Mesendoderm (in vitro differentiated cells): ENCODE measurements around the gene TNS3.
"Not testable (repeated sequence)": the region's sequence is repeated elsewhere in the genome, so short reads cannot be mapped to it uniquely, and the experiment has no call there.

Experiments
- DNase-seq: peaks from one replicate; pipeline ENCODE4 v3.0.0; 2013
- H2AK5ac ChIP-seq: 2 replicates; pipeline ENCODE4 v1.6.1; 2013; ENCODE audit warnings: low read length, inconsistent platforms
- H2BK120ac ChIP-seq: 2 replicates; pipeline ENCODE4 v1.6.1; 2013; ENCODE audit warnings: low read depth, mild to moderate bottlenecking, low read length, moderate library complexity, mixed read lengths
- H2BK15ac ChIP-seq: replicated peaks from 2 replicates; pipeline ENCODE4 v1.6.1; 2013; ENCODE audit warnings: low read depth, mild to moderate bottlenecking, moderate library complexity
- H2BK5ac ChIP-seq: 2 replicates; pipeline ENCODE4 v1.6.1; 2013; ENCODE audit warnings: low read length, inconsistent platforms
- H3K18ac ChIP-seq: 2 replicates; pipeline ENCODE4 v1.6.1; 2013; ENCODE audit warnings: mild to moderate bottlenecking, low read length, mixed read lengths
- H3K23ac ChIP-seq: one replicate; pipeline ENCODE4 v1.6.1; 2013; ENCODE audit warnings: low read length
- H3K27ac ChIP-seq: 2 replicates; pipeline ENCODE4 v1.5.1; 2013; ENCODE audit warnings: low read depth, mild to moderate bottlenecking, inconsistent platforms, low read length, moderate library complexity
- H3K27me3 ChIP-seq: 2 replicates; pipeline ENCODE4 v1.6.1; 2013; ENCODE audit warnings: low read length, control low read depth, mild to moderate bottlenecking, inconsistent platforms; ENCODE audit not compliant: insufficient read depth, poor library complexity
- H3K36me3 ChIP-seq: 2 replicates; pipeline ENCODE4 v1.6.1; 2013; ENCODE audit warnings: low read length, inconsistent platforms; ENCODE audit not compliant: control insufficient read depth, insufficient read depth
- H3K4ac ChIP-seq: one replicate; pipeline ENCODE4 v1.6.1; 2013; ENCODE audit warnings: low read depth, mild to moderate bottlenecking, low read length, moderate library complexity
- H3K4me1 ChIP-seq: 2 replicates; pipeline ENCODE4 v1.6.1; 2013; ENCODE audit warnings: low read depth, low read length, inconsistent platforms; ENCODE audit not compliant: control insufficient read depth
- H3K4me2 ChIP-seq: 2 replicates; pipeline ENCODE4 v1.6.1; 2013; ENCODE audit warnings: low read length
- H3K4me3 ChIP-seq: 2 replicates; pipeline ENCODE4 v1.5.1; 2013; ENCODE audit warnings: mild to moderate bottlenecking, low read length
- H3K56ac ChIP-seq: one replicate; pipeline ENCODE4 v1.6.1; 2013; ENCODE audit warnings: low read length
- H3K79me1 ChIP-seq: 2 replicates; pipeline ENCODE4 v1.6.1; 2013; ENCODE audit warnings: low read length, inconsistent platforms
- H3K79me2 ChIP-seq: 2 replicates; pipeline ENCODE4 v1.6.1; 2013; ENCODE audit warnings: mild to moderate bottlenecking, low read length; ENCODE audit not compliant: control insufficient read depth, insufficient read depth
- H3K9ac ChIP-seq: 2 replicates; pipeline ENCODE4 v1.6.1; 2013; ENCODE audit warnings: low read length, inconsistent platforms
- H4K5ac ChIP-seq: one replicate; pipeline ENCODE4 v1.6.1; 2013; ENCODE audit warnings: low read length
- H4K8ac ChIP-seq: one replicate; pipeline ENCODE4 v1.6.1; 2013; ENCODE audit warnings: low read depth, mild to moderate bottlenecking, control low read depth, low read length, moderate library complexity
- WGBS: extraction: QIAGEN DNeasy Blood & Tissue Kit; methylation state at CpG from one replicate; pipeline ENCODE4 v1.1.7; 2013; ENCODE audit warnings: low lambda C conversion rate, missing lambda C conversion rate; ENCODE audit not compliant: insufficient coverage; ENCODE audit errors: extremely low coverage; 5-methylcytosine and 5-hydroxymethylcytosine counted together

The TNS3 gene

DNA sequence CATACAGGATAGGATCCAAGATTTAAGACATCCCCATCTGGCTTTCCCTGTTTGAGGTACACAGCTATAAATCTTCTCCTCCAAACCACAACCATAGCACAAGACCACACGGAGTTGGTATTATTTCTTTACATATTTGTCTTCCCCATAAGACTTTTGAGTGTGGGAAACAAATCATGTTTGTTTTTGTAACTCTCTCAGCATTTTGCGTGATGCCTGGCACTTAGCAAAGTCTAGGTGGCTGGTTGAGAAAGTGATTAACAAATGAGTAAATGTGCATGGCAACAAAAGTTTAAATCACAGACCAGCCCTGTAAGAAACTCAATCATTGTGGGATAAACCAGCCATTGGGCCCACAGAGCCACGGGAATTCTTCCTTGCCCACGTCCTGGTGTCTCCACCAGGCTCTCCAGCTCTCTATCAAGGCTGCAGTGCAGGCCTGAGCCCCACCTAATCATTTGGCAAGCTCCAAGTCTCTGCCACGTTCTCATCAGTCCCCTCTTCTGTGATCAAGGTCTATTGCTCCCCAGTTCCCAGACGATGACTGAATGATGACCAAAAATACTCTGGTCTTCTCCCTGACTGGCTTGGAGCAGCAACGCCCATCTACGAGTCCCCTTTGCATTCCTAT lies 317.8 kb downstream of the TNS3 start:
- Histone ChIP-seq H3K4me3 (no peak overlapping the region), H4K8ac (no peak overlapping the region), H2BK120ac (no peak overlapping the region), H3K4me1 (no peaks in the 10 kb centered on the region), H3K4ac (no peak overlapping the region), H3K27me3 (no peaks in the 10 kb centered on the region), H2AK5ac (no peak overlapping the region), H3K36me3 (no peaks in the 10 kb centered on the region), H4K5ac (no peak overlapping the region), H3K56ac (no peak overlapping the region), H3K79me2 (no peaks in the 10 kb centered on the region), H3K4me2 (no peak overlapping the region), H3K79me1 (no peaks in the 10 kb centered on the region), H2BK5ac (no peak overlapping the region), H3K18ac (no peak overlapping the region), H3K27ac (no peak overlapping the region), H3K23ac (no peak overlapping the region), H2BK15ac (no peak overlapping the region), H3K9ac (no peak overlapping the region)
- DNase-seq: no peak
- no CpG with 5 or more reads among the region's 8 CpGs for WGBS

DNA sequence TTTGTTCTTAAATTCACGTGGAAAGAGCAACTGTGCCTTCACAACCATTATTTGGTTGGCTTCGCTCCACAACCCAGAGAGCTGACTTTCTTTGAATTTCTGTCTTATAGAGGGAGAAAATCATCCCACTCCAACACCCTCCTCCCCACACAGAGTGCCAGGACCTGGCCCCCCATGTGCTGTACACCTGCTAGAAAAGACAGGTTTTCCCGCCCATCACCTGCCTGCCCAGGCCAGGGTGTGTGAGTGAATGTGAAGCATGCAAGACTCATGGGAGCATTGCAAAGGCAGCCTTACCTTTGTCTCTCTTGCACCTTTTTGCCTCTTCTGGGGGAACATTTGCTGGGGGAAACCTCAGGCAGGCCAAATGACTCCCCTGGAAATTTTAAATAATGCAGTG lies 319.0 kb downstream of the TNS3 start:
- Histone ChIP-seq H3K9ac (no peak overlapping the region), H2AK5ac (no peak overlapping the region), H3K27me3 (no peaks in the 10 kb centered on the region), H3K27ac (no peak overlapping the region), H3K4ac (no peak overlapping the region), H3K4me3 (no peak overlapping the region), H3K4me1 (no peaks in the 10 kb centered on the region), H2BK5ac (no peak overlapping the region), H4K8ac (no peak overlapping the region), H3K23ac (no peak overlapping the region), H3K79me2 (no peaks in the 10 kb centered on the region), H3K4me2 (no peak overlapping the region), H2BK120ac (no peak overlapping the region), H3K36me3 (no peaks in the 10 kb centered on the region), H3K56ac (no peak overlapping the region), H3K79me1 (no peaks in the 10 kb centered on the region), H3K18ac (no peak overlapping the region), H4K5ac (no peak overlapping the region), H2BK15ac (no peak overlapping the region)
- DNase-seq: no peak
- WGBS: no CpG with 5 or more reads among the region's 3 CpGs

DNA sequence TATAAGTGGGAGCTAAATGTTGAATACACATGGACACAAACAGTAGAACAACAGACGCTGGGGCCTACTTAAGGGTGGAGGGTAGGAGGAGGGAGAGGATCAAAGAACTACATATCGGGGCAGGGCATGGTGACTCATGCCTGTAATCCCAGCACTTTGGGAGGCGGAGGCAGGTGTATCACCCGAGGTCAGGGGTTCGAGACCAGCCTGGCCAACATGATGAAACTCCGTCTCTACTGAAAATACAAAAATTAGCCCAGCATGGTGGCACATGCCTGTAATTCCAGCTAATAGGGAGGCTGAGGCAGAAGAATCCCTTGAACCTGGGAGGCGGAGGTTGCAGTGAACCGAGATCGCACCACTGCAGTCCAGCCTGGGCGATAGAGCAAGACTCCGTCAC lies 319.8 kb downstream of the TNS3 start:
- not testable (repeated sequence) for H3K36me3 ChIP-seq, H3K79me1 ChIP-seq, H3K23ac ChIP-seq, H3K79me2 ChIP-seq, H3K4ac ChIP-seq, H3K4me2 ChIP-seq, H2AK5ac ChIP-seq, H3K4me3 ChIP-seq, H3K27me3 ChIP-seq, H3K9ac ChIP-seq, H3K4me1 ChIP-seq, H4K8ac ChIP-seq, H2BK120ac ChIP-seq, H2BK5ac ChIP-seq, DNase-seq, H3K56ac ChIP-seq, H4K5ac ChIP-seq, H2BK15ac ChIP-seq, H3K27ac ChIP-seq, H3K18ac ChIP-seq
- no CpG with 5 or more reads among the region's 11 CpGs for whole genome bisulfite sequencing

DNA sequence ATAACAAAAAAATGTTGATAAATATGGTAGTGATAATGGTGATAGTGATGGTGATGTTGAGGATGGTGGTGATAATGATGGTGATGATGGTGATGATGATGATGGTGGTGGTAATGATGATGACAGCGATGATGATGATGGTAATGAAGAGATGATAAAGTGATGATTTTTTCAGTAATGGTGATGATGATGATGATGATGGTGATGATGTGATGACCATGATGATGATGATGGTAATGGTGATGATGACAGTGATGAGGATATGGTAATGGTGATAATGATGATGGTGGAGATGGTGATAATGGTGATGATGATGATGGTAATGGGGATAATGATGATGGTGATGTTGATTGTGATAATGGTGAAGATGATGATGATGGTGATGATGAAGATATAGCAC lies 321.6 kb downstream of the TNS3 start:
- WGBS: 100% methylated on average over 1 of the region's 1 CpG
- Histone ChIP-seq H3K56ac (no peak overlapping the region), H3K79me1 (no peaks in the 10 kb centered on the region)

GRCh38 chr7:47259682-47260081 lies 322.2 kb downstream of the TNS3 start:
- Histone ChIP-seq H3K4me1 (no peaks in the 10 kb centered on the region), H2BK120ac (no peak overlapping the region), H3K23ac (no peak overlapping the region), H4K5ac (no peak overlapping the region), H3K4me2 (no peak overlapping the region), H3K79me2 (no peaks in the 10 kb centered on the region), H3K56ac (no peak overlapping the region), H4K8ac (no peak overlapping the region), H3K79me1 (no peaks in the 10 kb centered on the region), H3K18ac (no peak overlapping the region), H2AK5ac (no peak overlapping the region), H2BK5ac (no peak overlapping the region), H3K36me3 (no peaks in the 10 kb centered on the region), H3K27ac (no peak overlapping the region), H3K4ac (no peak overlapping the region), H3K4me3 (no peak overlapping the region), H3K27me3 (no peaks in the 10 kb centered on the region), H3K9ac (no peak overlapping the region), H2BK15ac (no peak overlapping the region)
- DNase-seq: no peak
- WGBS: 100% methylated on average over 1 of the region's 2 CpGs

More for the DNA sequence above, 321.6 kb downstream of the TNS3 start:
- no peaks in the 10 kb centered on the region for H3K79me2 ChIP-seq
- H3K36me3 ChIP-seq: no peaks in the 10 kb centered on the region
- H3K4ac ChIP-seq: no peak overlapping the region
- H3K18ac ChIP-seq: no peak overlapping the region
- H2AK5ac ChIP-seq: no peak overlapping the region
- H2BK15ac ChIP-seq: no peak overlapping the region
- DNase-seq: no peak
- H2BK5ac ChIP-seq: no peak overlapping the region
- no peak overlapping the region for H4K8ac ChIP-seq
- H3K27ac ChIP-seq: no peak overlapping the region
- H2BK120ac ChIP-seq: no peak overlapping the region
- H3K23ac ChIP-seq: no peak overlapping the region
- no peak overlapping the region for H4K5ac ChIP-seq
- no peaks in the 10 kb centered on the region for H3K27me3 ChIP-seq
- no peak overlapping the region for H3K9ac ChIP-seq
- H3K4me1 ChIP-seq: no peaks in the 10 kb centered on the region
- H3K4me3 ChIP-seq: no peak overlapping the region
- H3K4me2 ChIP-seq: no peak overlapping the region

- Histone ChIP-seq H3K27me3 (no peaks in the 10 kb centered on the region), H3K4me3 (no peak overlapping the region)
These were observed 323.1 kb downstream of the TNS3 start for GRCh38 chr7:47258798-47259197.

More at GRCh38 chr7:47258798-47259197, 323.1 kb downstream of the TNS3 start:
- Histone ChIP-seq H3K18ac (no peak overlapping the region), H2BK15ac (no peak overlapping the region), H3K9ac (no peak overlapping the region), H3K36me3 (no peaks in the 10 kb centered on the region), H2AK5ac (no peak overlapping the region), H3K4me2 (no peak overlapping the region), H4K8ac (no peak overlapping the region), H3K4ac (no peak overlapping the region), H3K79me1 (no peaks in the 10 kb centered on the region), H4K5ac (no peak overlapping the region), H2BK120ac (no peak overlapping the region), H3K4me1 (no peaks in the 10 kb centered on the region), H2BK5ac (no peak overlapping the region), H3K56ac (no peak overlapping the region), H3K79me2 (no peaks in the 10 kb centered on the region), H3K27ac (no peak overlapping the region), H3K23ac (no peak overlapping the region)
- WGBS: no CpG with 5 or more reads among the region's 2 CpGs
- DNase-seq: no peak
